Bronchial smooth muscle cell (primary cell): Measurements from ENCODE around the gene DCANP1. TPM values are rescaled to one million over a fixed set of nuclear protein-coding genes. Genes with fewer than 3 reads are reported as not detected.

Experiments used
- total RNA-seq: library from RNA; depleted of rRNA; stranded (reverse); fragments of >200 nt; gene quantifications from 2 replicates; pipeline ENCODE4 v1.2.1, GENCODE V29; 2014

The DCANP1 gene, protein sequence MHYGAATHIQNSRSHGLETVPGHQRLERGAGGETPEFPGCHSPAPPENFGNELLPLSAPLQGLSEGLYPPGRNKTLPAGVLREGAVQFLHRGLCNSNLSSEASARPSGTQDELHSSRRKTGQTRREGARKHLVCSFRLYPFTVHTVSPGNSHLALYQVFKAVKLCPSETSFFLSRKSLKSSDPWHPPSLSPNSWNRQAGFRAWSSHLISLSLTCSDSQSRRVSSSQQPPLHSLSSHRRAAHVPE
- total RNA-seq: not detected in 2 replicates

DNA sequence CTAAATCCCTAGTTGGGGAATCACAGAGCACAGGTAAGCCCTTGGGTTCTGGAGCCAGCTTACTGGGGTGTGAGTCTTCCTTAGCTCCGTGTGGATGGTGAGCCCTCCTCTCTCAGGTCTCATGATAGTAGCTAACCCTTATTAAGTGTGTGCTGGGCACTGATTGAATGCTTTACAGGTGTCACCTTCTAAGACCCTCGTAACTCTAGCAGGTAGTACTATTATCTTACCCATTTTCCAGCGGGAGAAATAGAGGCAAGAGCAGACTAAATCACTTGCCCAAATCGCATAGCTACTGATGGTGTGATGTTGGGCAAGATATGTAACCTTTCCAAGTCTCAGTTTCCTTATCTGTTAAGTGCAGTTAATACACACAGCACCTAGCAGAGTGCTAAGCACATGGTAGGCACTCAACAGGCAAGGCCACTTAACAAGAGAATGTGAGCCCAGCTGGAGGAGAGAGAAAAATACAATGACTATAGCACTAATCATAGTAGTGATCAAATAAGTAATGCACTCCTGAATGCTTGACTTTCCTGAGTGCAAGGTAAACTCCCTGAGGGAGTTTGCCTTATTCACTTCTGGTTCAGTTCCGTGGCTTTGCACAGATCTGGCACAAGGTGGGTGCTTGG, at the start of gene DCANP1:
DCANP1 (minus strand) TSS at position 51 of the 632 bp plus-strand sequence. CDS start 240 bp downstream, outside the sequence.

DNA sequence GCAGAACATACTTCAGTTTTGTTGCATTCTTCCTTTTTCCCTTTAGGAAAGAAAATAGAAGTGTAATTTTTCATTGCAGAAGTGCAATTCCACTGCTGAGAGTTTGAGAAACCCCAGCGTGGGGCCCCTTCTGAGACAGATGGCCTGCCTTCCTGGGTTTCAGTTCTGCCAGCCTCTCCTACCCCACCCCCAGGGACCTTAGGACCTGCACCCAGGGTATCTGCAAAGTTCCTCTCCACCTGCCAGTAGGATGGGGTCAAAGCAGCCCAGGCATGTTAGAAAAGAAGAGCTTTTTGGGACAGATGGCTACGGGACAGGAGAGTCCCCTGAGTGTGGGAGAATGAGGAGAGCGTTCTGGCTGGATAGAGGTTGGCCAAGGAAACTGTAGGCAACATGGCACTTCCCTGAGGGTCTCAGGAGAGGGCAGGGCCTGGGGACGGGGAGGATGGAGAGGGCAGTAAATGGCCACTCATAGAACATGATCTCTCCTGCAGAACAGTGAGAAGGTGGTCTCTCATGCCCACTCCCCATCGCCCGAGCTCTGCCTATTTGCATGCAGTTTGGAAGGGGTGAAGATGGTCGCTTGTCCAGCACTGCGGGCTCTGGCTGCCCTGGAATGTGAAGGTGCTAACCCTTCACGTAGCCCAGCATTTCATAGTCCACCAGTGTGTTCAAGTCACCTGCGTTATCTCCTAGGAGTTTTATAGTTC, 5.3 kb upstream of the DCANP1 start, which contains the start of gene TIFAB:
TIFAB (minus strand) TSS at position 31 of the 710 bp plus-strand sequence. CDS start 2,412 bp downstream, outside the sequence.

DNA sequence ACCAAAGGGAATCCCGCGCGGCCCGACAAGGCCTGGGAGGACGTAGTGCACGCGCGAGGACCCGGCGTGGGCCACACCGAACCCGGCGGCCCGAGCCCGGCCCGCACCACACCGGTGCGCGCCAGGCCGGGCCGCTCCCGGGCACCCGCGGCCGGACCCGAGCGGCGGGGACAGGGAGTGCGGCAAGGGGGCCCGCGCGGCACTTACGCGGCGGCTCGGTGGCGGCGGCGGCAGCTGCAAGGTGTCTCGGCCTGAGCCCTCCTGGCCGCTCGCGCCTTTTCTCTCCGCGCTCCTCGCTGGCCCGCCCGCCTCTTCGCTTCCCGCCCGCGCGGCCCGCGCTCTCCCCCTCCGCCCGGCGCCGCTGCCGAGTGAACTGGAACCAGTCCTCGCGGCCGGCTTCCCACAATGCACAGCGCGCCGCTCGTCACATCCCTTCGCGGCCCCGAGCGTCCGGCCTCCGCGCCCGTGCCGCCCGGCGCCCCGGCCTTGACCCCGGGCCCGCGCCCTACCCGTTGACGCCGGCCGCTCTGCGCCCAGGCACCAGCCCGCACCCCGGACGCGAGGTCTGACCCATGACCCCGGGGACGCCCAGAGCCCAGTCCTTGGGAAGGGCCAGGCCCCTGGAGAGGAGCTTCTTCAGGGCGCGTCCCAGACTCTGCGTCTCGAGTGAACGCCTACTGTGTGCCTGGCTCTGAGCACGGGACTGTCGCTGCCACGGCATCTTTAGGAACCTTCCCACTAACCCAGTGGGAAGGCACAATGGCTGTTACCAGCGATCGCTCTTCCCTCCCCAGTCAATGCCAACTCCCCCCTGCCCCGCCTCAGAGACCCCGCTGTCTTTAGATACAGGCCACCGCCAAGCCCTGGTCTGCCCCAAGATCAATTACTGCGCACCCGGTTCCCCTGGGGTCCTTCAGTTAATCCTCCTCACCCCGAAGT, 48.0 kb downstream of the DCANP1 start, which contains the start of gene MACROH2A1:
MACROH2A1 (minus strand) TSS at position 377 of the 939 bp plus-strand sequence. CDS start 10,138 bp downstream, outside the sequence.

Other genes starting within 250 kb of the DCANP1 start
- 94.8 and 123 TPM in 2 replicates for gene MACROH2A1, start 48.1 kb downstream of the DCANP1 start, total RNA-seq
- not detected in 2 replicates for gene TIFAB, start 5.0 kb upstream of the DCANP1 start, total RNA-seq
- gene NEUROG1, start 88.6 kb upstream of the DCANP1 start, total RNA-seq: not detected in 2 replicates
- not detected in 2 replicates for gene CXCL14, start 131.6 kb upstream of the DCANP1 start, total RNA-seq